Superior temporal gyrus (tissue), 1 donor: ENCODE measurements around the gene USP21.
"Not testable (repeated sequence)": the region's sequence is repeated elsewhere in the genome, so short reads cannot be mapped to it uniquely, and the experiment has no call there.

Source experiments
- DNase-seq: peaks from one replicate; pipeline ENCODE4 v3.0.0-alpha.2; 2016; ENCODE audit errors: extremely low spot score

The USP21 gene, protein sequence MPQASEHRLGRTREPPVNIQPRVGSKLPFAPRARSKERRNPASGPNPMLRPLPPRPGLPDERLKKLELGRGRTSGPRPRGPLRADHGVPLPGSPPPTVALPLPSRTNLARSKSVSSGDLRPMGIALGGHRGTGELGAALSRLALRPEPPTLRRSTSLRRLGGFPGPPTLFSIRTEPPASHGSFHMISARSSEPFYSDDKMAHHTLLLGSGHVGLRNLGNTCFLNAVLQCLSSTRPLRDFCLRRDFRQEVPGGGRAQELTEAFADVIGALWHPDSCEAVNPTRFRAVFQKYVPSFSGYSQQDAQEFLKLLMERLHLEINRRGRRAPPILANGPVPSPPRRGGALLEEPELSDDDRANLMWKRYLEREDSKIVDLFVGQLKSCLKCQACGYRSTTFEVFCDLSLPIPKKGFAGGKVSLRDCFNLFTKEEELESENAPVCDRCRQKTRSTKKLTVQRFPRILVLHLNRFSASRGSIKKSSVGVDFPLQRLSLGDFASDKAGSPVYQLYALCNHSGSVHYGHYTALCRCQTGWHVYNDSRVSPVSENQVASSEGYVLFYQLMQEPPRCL

DNA sequence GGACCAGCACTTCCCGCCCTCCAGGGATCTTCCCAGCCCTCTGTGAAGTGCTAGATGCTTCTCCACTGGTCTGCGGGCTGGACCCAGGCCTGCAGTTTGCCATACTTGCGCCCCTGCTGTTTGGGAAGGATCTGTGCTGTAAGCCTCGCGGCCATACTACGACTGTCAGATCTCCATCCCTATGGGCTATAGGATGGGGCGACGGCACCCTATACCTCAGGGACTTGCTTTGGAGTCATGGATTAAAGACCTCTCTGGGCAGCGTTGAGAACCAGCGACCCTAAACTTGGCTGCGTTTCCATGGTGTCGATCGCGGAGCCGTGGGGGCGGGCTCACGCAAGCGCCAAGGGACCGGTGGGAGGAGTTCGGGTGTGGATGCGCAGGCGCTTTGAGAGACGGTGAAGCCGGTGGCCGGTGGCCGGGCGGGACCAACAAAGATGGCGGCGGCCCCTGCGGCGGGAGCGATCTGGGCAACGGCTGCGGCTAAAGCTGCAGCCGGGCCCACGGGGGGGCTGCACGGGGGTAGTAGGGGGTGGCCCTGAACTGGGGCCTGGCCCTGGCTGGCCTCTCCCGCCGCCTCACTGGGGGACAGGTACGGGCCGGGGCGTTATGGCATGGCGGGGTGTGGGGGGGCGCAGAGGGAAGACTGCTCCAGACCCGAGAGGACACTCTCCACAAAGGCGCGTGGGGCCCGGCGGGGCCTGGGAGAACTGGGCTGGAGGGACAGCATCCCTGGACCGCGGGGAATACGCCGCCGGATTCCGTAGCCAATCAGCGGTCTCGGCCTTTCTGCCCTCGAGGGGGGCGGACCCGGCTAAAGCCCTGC lies at the start of gene USP21:
TSS of gene USP21 (plus strand) at position 414 of the 826 bp plus-strand sequence. CDS start 1,141 bp downstream, outside the sequence.
- peak; percentile 97 for DNase-seq

DNA sequence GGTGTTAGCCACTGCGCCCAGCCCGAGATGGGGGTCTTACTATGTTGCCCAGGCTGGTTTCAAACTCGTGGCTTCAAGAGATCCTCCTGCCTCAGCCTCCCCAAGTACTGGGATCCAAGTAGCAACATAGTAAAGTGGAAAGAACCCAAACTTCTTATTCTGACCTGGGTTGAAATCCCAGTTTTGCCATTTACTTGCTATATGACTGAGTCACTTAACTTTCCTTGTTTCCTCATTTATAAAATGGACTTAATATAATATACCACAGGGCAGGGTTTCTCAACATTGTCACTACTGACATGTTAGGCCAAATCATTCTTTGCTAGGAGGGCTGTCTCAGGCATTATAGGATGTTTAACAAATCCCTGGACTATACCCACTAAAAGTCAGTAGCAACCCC lies 48.2 kb upstream of the USP21 start:
- DNase-seq = no peak

DNA sequence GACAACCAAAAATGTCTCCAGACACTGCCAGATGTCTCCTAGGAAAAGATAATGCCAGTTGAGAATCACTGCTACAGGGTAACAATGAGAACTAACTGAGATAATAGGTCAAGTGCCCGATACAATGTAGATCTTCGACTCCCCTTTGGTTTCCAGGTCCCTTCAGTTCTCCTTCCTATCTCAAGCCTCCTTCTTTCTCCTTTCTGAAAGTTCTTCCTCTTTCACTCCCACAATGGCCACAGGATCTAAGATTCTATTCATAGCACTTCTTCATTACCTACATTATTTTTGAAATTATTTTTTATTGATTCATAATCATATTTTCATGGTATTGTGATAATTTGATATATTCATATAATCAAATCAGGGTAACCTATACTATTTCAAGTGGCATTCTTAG lies 47.8 kb upstream of the USP21 start:
- no peak for DNase-seq

DNA sequence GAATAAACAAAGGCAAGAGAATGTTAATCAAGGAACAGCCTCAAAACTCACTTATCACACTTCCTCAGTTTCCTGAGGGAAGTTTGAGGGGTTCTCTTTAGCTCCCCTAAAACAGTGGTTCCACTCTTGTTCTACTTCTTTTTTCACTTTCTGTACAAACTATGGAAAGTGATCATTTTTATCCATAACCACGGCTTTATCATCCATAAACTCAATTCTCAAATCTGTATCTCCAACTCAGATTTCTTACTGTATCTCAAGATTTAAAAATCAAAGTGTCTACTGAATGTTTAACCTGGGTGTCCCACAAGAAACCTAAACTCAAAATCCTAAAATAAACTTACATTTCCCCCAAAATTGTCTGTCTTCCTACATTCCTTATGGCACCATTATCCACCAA lies 45.4 kb upstream of the USP21 start:
- no peak for DNase-seq

DNA sequence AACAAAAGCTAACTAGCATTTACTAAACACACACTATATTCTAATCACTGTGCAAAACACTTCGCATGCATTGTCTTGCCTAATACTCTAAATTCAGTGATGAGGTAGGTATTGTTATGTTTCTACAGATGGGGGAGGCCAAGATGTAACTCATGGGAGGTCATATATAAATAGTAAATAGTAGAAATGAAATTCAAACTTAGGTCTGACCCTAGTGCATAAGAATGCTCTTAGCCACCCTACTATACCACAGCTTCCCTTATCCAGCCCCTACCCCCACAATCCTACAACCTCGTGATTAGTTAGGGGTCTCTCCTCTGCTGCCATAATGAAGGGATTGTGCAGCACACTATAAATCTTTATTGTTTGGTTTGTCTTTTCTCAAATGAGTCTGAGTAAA lies 44.7 kb upstream of the USP21 start:
- no peak for DNase-seq

DNA sequence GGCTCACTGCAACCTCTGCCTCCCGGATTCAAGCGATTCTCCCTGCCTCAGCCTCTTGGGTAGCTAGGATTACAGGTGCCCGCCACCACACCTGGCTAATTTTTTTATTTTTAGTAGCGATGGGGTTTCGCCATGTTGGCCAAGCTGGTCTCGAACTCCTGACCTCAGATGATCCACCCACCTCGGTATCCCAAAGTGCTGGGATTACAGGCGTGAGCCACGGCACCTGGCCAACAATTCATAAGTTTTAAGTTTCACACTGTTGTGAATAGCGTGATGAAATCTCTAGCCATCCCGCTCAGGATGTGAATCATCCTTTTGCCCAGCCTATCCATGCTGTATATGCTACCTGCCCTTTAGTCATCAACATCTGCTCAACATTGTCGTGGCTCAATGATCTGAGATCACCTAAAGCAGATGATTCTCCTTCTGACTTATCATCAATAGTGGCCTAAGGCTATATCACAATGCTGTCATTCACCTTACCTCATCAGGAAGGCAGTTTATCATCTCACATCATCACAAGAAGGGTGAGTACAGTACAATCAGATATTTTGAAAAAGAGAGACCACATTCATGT lies 44.1 kb upstream of the USP21 start:
- DNase-seq = no peak

DNA sequence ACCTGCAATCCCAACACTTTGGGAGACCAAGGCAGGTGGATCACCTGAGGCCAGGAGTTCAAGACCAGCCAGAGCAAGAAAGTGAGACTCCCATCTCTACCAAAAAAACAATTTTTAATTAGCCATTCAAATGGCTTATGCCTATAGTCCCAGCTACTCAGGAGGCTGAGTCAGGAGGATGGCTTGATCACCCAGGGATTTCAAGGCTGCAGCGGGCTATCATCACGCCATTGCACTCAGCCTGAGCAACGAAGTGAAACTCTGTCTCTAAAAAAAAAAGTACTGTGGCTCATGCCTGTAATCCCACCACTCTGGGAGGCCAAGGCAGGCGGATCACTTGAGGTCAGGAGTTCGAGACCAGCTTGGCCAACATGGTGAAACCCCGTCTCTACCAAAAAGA lies 43.3 kb upstream of the USP21 start:
- not testable (repeated sequence) for DNase-seq

DNA sequence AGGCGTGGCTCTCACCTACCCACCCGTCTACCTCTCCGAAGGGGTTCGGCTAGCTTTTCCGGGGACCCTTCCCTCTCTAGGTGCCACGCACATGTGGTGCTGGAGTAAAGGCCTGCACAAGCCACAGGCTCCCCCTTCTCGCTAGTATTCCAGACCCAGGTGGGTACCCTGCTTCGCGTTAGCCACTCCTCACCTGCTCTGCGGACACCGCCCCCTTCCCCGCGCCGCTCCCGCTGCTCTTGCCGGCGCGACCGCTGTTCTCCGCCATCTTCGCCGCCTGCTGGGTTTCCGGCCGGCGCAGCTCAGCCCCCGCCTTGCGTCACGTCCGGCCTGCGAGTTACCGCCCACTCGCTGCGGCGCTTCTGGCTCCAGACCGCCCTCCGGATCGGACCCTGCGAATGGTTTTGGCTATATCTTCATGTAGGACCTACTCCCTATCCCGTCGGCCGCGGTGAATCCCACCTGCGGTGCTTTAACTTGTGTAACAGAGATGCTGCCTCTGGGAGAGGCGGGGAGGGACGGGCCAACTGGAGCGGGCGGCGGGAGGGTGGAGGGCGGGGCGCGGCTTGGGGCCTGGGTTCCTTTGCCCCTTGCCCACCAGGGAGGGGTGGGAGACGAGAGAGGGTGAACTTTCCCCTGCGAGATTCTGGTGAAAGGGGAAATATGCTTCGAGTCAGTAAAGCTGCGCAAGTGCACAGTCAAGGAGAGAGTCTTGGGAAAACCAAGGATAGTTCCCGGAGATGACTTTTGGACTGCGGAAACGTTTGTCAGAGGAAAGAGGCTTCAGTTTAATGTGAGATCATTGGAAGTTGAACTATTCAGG lies 41.3 kb upstream of the USP21 start, which contains the start of the genes NIT1 and PFDN2:
TSS of gene NIT1 (plus strand) at position 347 of the 823 bp plus-strand sequence. CDS start at position 419, 72 bp downstream.
TSS of gene PFDN2 (minus strand) at position 279 of the 823 bp plus-strand sequence. CDS start at position 268, 11 bp downstream.
- DNase-seq = peak; percentile 89

DNA sequence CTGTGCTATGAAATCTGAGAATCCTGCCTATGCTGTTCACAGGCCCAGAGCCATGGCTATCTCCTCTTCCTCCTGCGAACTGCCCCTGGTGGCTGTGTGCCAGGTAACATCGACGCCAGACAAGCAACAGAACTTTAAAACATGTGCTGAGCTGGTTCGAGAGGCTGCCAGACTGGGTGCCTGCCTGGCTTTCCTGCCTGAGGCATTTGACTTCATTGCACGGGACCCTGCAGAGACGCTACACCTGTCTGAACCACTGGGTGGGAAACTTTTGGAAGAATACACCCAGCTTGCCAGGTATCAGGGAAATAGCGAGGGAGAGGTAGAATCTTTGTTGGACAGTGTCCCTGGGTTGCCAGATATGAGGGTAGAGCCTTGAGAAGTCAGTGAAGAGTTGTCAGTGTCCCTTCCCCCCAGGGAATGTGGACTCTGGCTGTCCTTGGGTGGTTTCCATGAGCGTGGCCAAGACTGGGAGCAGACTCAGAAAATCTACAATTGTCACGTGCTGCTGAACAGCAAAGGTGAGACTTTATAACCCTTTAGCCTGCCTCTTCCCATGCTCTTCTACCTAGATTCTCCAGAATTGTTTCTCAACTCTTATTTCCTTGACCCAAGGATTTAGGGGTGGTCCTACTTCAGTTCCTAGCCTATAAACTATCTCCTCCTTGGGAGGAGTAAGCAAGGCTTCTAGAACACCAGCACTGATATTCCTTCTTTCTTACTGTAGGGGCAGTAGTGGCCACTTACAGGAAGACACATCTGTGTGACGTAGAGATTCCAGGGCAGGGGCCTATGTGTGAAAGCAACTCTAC lies 40.0 kb upstream of the USP21 start:
- no peak for DNase-seq

DNA sequence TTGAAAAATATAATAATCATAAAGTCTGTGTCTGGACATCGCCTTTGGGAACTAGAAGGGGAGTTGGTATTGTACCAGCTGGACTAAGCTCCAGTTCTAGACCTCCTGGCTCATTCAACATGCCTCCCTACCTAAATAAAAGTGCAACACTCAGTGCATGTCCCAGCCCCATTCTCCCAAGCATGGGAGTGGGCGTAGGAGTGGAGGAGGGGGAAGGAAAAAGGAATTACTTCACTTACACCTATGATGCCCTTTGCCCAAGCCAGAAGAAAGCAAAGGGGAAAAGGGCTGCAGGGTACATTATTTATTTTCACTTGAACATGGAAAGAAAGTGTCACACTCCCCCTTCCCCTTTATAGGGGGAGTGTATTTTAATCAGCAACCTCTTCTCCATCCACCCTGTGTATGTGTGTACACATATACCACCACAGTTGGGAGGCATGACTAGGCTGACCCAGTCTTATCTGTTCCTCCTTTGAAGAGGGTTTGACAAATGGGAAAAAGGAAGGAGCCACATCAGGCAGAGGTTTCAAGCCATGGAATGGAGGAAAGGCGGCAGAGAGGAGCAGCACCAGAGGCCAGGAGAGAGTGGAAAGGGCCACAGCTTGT lies 38.2 kb upstream of the USP21 start:
- DNase-seq = no peak

DNA sequence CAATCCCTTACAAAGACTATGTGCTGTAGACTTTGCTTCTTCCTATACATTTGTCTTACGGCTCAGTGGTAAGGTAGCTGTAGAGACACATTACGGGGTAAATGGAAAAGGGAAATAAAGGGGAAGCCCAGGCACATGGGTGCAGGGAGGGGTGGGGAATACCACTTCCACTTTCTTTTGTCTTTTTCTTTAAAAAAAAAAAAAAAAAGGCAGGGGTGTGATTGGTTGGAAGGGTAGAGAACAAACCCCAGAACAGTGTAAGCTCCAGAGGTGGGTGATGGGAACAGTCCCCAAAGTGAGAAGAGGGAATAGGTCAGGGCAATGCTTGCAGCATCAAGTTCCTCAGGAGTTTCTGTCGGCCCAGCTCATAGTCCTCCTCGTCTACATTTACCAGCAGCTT lies 37.5 kb upstream of the USP21 start:
- DNase-seq = no peak

DNA sequence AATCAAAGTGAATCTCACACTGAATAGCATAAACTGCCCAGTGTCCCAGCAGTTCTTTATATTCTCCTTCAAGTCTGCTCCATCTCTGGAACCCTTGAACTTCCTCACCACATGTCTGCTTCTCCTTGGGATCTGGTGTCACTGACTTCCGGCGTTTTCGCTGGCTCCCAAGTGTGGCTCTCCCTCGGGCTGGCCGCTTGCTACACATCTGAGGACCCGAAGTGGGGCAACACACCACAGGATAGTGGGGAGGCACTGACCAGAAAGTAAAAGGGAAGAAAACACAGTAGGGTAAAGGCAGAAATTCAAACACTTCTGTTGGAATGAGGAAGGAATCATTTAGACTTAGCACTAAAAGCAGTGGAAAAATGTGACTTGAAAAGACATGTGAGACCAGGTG lies 36.3 kb upstream of the USP21 start:
- DNase-seq = no peak

DNA sequence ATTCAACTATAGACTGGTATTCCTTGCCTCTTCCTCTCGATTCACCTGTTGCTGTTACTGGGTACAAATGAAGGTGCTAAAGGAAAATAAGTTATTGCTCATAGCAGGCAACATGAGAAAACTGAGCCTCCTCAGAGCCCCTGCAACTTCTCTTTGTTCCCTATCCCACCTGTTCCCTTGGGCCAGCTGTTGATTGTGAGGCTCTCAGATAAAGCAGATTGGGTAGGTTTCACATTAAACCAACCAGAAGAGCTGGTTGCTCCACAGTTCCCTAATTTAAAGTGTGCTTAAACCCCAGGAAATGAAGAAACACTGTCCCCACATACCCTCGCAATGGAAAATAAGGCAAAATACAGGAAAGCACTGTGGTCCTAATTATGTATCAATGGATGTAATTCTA lies 31.7 kb upstream of the USP21 start:
- DNase-seq = no peak

DNA sequence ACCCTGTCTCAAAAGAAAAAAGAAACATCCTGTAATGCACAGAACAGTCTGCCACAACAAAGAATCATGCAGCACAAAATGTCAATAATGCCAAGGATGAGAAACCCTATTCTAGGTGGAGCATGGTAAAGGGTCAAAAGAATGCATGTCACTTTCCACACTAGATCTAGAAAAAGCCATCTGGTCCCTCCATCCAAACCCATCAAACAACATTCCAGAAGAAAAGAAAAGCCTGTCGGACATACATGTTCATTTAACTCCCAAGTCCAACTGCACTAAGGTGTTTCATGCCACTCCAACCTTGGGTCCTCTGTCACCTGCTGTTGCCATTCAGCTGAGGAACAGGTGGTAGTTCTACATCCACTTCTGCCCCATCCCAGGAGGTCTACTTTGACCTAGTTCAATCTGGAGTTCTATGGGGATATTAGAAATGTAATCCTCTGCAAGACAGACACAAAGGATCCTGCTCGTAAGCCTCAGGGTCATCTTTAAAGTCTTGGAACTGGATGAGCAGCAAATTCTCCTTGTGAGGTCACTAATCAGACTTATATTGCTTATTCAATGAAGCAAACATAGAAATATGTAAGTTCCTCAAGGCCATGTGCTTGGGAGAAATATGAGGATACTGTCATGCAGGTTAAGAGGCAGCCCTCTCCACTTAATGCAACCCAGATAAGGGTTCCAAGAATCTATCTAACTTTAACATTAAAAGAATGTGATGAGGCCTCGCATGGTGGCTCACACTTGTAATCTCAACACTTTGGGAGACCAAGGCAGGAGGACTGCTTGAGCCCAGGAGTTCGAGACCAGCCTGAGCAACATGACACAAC lies 30.5 kb upstream of the USP21 start:
- no peak for DNase-seq

DNA sequence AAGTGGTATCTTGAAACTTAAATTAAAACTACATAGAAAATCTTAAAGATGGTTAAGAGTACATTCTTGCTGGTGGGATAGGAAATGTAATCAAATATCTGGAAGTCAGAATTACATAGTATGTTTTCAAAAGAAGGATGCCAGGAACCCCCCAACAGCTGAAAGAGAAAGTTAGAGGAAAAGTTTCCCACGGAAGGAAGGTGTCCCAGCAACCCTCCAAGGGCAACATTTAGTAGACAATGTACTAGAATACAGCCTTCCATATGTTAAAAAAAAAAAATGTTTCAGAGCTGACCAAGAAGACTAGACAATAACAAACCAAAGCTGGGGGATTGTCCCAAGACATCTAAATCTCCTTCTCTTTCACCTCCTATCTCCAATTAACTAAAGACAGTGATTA lies 29.0 kb upstream of the USP21 start:
- DNase-seq = no peak

DNA sequence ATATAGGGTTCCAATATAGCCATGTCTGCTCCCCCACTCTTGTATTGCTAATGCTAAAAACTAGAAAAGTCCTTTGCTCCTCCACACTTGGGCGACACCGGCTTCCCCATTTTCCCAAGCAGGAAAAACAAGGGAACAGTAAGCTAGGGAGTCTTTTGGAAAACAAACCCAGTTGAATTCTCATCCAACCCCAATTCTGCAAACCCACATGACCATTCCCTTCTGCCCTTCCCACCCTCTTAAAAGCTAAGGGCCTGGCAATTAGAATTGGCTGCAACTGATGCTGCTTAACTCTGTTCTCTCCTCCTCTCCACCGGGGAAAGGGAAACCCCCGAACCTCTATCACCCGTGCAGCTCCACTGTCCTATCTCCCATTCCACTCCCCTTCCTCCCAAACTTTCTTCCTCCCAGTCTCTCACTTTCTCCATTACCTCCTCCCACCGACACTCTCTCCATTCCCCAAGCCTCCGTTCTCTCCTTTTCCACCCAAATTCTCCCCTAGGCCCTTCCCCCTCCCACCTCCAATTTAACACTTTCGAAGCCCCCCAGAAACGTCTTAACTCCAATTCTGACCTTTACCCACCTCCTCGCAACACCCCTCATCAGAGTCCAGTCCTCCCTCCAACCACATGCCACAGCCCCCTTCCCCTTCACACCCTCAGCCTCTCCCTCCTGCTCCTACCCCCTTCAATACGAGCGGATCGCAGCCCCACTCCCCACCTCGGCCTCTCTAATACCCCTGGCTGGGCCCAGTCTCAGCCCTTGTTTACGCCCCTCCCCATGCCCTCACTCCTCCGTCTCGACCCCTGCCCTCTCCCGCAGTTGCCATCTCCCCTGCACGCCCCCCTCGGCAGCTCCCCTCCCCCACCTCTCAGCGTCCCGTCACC lies 27.5 kb upstream of the USP21 start:
- no peak for DNase-seq

DNA sequence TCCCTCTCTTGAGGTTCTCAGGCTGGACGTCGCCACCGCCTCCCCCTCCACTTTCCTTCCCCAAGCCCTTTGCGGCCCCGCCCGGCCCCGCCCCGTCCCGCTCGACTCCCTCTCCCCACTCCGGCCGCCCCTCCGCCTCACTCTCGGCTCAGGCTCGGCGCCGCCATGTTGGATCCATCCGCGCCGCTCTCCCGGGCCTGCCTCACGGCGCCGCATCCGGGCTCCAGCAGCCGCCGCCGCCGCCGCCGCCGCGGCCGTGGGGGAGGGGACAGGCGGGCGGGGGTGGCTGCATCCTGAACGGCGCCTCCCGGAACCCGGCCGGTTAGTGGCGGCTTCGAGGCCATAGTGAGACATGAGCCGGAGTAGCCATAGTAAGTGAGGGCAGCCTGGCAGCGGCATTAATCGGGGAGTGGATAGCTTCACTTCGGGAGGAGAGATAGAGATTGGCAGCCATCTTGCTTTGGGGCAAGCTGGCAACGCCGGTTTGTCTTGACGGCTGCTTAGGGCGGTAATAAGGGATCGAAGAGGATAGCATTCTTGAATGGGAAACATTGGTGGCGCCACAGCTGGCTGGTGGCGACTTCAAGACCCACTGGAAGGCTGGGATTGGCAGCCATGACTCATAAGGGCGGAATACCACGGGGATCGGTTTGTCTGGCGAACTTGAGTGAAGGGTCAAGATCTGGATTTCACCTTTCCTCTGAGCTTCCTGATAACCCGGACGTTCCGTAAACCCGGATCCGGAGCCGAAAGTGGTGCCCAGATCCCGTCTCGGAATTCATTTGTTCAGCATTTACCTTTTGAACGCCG lies 26.7 kb upstream of the USP21 start, which contains the start of gene DEDD:
TSS of gene DEDD (minus strand) at position 258 of the 810 bp plus-strand sequence. CDS start 8,205 bp downstream, outside the sequence.
- DNase-seq = peak; percentile 97
